Non-pigmented ciliary epithelial cell (primary cell): ENCODE results near the gene PLEKHN1.

ENCODE experiments used
- DNase-seq: peaks from one replicate; pipeline ENCODE4 v3.0.0-alpha.2; 2010; ENCODE audit warnings: low read depth

Gene PLEKHN1

GRCh38 chr1:930633-931138 lies 35.6 kb upstream of the PLEKHN1 start:
- DNase-seq: no peak

DNA sequence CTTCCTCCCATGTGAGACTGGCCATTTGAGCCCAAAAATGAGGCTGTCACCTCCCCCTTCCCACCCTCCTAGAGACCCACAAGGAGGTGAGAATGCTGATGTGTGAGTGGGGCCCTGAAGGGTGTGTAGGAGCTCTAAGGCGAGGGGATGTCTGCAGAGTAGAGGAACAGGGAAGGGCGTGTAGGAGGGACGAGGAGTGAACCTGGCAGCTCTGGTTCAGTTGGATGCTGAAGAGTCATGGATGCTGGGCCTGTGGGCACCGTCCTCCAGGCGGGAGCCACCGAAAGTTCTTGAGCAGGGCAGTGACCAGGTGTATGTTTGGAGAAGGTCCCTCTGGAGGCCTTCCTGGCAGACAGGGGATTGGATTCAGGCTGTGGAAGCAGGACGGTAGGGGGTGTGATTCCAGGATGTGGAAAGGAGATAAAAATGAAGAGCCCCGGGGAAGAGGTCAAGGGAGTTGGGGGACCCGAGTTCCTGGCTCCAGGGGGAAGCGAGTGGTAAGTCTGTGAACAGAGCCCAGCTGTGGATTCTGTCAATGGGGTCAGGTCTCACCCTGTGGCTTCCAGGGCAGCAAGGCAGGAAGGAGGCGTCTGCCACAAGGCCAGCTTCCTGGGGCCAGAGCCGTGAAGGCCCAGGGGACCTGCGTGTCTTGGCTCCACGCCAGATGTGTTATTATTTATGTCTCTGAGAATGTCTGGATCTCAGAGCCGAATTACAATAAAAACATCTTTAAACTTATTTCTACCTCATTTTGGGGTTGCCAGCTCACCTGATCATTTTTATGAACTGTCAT lies 34.7 kb upstream of the PLEKHN1 start:
- no peak for DNase-seq

DNA sequence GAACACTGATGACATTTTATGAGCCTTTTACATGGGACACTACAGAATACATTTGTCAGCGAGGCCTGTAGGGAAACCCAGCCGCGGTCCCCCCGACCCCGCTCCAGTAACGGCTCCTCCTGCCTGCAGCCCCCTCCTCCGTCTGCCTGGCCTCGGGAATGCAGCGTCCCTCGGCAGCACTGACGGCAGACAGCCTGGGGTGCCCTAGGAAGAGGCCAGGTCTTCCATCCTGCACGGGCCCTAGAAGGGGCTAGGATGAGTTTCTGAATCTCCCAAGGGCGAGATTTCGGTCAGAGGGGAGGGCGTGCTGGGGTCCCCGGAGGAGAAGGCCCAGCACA lies 34.1 kb upstream of the PLEKHN1 start:
- DNase-seq: no peak

DNA sequence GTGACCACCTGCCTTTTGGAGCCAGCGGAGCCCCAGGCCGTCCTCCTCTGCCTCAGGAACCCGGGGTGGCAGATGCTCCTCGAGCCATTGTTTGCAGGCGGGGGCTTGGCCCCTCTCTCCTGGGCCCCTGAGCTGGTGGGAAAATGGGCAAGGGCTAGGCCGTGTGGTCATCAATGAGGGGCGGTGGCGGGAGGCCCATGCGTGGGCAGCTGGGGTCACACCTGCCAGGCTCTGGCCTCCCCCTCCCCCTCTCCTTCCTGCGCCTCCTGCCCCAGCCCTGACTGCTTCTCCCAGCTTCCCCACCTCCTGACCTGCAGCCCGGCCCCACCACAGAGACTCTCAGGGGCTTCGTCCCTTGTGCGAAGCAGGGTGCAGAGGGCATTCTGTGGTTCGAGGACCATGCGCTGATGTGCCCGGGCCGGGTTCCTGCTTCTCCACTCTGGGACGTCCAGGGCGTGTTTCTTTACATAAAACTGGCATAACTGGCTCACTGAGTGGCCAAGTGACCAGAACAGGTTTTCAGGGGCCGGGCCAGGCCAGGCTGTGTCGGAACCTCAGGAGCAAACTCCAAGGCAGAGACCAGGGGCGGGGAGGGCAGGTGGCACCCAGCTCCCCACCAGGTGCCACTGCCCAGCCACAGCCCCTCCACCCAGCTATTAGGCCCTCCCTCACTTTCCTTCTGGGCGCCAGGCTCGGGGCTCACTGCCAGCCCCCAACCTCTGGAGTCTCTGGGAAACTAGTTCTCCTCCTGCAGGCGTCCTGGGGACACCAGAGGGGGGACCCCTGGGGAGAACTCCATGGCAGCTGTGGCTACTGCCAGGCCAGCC lies 33.3 kb upstream of the PLEKHN1 start:
- no peak for DNase-seq

DNA sequence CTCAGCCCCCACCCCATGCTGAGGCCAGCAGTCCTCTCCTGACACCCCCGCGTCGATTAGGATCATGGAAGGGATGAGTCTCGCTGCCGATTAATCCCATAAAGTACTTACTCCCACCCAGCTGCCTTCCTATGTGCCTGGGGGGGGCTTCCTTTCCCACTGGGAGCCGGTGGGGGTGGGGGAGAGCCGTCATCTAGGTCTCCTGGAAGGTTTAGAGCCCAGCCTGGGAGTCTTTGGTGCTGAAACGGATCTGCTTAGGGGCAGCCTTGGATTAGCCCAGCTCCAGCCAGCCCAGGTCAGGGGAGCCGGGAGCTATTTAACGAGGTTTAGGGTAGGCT lies 32.7 kb upstream of the PLEKHN1 start:
- DNase-seq: no peak

DNA sequence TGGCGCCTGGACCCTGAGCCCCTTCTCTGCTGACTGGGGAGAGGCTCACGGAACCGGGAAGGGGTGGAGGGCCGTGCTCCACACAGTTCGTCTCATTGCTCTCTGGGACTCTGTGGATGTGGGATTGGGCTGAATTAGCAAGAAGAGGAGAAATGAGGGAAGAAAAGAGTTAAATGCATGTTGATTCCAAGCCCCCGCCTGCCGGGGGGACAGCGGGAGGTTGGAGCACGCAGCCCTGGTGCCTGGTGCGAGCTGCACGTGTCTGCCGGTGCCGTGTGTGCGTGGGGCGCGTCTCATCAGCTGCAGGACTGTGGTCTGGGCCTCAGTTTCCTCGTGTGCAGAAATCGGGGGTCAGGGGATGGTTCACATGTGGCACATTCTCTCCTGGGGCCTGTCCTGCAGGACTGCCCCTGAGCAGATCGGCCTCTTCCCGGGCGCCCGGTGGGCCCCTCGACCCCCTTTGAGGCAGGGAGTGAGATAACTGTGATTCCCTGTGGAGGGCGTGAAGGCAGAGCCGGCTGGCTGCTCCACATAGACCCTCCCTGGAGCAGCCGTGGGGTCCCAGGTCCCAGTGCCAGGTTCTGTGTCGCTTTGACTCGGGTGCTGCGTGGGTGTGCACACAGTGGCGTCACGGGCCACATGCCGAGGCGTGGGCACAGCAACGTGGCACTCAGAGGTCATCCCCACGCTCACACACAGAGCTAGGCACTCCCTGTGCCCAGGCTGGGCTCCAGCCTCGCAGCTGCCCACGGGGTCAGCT lies 31.1 kb upstream of the PLEKHN1 start:
- DNase-seq: no peak

GRCh38 chr1:935751-936231 lies 30.5 kb upstream of the PLEKHN1 start:
- DNase-seq: no peak

GRCh38 chr1:936348-937264 lies 29.7 kb upstream of the PLEKHN1 start:
- DNase-seq: no peak

DNA sequence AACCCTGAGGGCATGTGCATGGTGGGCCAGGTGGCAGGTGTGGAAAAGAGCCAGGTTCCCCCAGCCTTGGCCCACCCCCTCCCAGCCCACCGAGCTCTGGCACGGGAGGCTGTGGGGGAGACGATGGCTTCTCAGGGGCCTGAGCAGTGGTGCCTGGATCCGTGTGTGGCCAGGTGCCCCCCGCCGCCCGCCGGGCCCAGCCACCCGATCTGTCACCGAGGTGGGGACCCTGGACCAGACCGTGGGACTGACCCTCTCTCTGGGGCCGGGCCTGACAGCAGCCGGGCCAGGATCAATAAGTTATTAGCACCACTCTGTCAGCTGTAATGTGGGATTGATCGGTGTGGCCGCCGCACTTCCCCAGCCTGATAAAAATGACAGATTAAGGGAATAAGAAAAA lies 28.8 kb upstream of the PLEKHN1 start:
- DNase-seq: no peak

DNA sequence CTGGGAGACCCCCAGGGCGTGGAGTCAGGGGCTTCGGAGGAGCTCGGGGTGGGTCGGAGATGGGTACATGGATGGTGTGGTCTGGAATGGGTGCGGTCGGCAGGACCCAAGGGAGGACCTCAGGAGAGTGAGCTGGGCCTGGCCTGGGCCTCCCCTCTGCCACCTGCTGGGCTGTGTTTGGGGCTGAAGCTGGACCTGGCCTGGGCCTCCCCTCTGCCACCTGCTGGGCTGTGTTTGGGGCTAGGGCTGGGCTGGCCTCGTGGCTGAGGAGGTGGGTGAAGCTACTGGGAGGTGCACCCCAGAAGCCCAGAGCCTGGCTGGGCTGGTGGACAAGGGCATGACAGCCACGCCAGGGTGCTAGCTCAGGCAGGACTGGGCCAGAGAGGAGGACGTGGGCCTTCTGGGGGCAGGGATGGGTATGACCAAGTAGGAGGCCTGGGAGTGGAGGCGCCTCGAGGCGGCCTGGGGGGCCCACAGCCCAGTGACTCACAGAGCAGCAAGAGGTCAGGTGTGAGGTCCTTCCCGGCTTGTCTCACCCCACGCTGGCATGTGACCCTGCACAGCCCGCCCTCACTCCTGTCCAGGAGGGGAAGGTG lies 28.1 kb upstream of the PLEKHN1 start:
- no peak for DNase-seq

DNA sequence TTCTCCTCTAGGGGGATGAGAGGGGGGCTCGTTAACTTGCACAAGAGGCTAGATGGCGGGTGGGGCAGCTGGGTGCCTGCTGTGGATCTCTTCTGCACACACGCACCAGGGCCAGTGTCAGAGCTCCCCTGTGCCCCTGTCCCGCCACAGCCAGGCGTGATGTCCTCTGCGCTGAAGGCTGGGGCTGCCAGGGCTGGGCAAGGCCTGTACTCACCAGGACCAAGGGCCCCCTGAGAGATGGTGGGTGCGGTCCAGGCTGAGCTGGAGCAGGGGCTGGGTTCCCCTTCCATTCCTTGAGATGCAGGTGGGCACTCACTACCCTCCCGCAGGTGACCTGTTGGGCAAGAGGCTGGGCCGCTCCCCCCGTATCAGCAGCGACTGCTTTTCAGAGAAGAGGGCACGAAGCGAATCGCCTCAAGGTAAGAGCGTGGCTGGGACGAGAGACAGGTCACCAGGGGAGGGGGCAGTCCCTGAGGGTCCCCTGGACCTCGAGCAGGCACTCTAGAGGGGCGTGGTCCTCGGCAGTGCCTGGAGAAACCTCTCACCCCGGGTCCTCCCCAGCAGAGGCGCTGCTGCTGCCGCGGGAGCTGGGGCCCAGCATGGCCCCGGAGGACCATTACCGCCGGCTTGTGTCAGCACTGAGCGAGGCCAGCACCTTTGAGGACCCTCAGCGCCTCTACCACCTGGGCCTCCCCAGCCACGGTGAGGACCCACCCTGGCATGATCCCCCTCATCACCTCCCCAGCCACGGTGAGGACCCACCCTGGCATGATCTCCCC lies 27.4 kb upstream of the PLEKHN1 start:
- no peak for DNase-seq

DNA sequence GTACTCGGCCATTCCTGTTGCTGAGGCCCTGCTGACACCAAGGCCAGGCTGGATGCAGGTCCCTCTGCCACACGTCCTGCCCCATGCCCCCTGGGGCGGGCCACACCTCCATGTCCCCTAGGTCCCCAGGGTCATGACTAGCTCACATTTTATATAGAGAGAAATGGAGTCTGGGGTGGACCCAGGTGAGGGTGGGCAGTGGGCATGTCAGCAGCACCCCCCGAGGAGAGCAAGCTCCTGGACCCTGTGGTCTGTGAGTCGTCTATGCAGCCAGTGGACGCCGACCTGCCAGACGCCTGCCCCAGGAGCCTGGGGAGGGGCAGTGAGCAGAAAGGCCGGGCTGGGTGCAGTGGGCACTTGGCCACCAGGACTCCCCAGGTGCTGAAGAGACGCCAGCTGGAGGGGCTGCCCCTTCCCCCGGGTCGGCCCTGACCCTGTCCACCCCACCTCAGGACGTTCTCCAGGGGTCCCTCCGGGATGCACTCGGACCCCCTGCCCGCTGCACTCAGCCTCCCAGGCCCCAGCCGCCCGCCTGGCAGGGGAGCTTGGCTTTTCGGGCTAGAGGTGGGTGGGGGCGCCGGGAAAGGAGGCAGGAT lies 26.7 kb upstream of the PLEKHN1 start:
- no peak for DNase-seq

- no peak for DNase-seq
Observed at GRCh38 chr1:940107-941014, 25.9 kb upstream of the PLEKHN1 start.

DNA sequence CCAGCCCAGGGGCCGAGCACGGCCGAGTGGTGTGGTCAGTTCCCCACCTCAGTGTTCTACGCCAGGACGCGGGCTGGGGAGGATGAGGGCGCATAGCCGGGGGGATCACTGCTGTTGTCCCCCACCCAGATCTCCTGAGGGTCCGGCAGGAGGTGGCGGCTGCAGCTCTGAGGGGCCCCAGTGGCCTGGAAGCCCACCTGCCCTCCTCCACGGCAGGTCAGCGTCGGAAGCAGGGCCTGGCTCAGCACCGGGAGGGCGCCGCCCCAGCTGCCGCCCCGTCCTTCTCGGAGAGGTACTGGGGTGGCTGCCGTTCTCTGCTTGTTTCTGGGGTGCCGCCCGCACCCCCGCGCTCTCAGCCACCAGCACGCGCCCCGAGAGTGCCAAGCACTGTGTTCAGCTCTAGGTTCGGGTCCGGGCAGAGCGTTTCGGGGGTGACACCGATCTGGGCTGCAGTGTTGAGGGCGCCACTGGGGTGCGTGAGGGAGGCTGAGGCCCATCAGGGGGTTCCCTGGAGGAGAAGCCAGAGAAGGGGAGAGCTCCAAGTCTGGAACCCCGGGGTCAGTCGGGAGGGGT lies 25.2 kb upstream of the PLEKHN1 start:
- no peak for DNase-seq

DNA sequence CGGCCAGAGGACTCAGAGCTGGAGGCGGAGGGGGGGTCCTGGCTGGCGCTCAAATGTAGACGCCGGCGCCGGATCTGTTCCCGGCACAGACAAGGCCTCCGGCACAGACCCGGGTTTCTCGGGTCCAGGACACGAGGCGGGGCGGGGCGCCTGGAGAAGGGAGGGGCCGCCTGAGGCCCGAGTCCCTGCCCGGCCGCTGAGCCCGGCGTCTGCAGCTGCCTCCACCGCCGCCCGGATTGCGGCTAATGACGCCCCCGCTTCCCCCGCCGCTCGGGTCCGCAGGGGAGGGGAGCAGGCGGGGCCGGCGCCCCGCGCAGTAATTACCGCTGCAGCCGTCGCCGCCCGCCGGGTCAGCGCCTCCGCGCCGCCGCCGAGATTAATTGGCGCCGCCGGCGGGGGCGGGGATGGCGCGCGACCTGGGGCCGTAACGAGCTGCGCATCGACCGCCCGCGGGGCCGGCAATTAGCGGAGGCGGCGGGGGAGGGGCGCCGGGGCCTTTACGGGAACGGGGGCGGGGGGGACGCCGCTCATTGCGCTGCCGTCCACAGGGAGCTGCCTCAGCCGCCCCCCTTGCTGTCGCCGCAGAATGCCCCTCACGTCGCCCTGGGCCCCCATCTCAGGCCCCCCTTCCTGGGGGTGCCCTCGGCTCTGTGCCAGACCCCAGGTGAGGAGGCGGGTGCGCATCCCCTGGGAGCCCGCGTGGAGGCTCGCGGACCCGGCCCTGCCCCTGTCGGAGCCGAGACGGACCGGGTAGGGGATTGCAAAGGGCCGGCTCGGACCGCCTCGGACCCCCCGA lies 24.5 kb upstream of the PLEKHN1 start:
- no peak for DNase-seq

DNA sequence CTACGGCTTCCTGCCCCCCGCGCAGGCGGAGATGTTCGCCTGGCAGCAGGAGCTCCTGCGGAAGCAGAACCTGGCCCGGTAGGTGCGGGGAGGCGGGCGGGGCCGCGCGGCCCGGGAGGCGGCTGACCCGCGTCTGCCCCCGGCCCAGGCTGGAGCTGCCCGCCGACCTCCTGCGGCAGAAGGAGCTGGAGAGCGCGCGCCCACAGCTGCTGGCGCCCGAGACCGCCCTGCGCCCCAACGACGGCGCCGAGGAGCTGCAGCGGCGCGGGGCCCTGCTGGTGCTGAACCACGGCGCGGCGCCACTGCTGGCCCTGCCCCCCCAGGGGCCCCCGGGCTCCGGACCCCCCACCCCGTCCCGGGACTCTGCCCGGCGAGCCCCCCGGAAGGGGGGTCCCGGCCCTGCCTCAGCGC lies 23.9 kb upstream of the PLEKHN1 start:
- no peak for DNase-seq

GRCh38 chr1:942864-943533 lies 23.3 kb upstream of the PLEKHN1 start:
- no peak for DNase-seq
